NCI-H2029 (cell line): ENCODE measurements around the gene TBC1D14.

Experiments used
- DNase-seq: peaks from one replicate; lab custom pipeline; 2025; lab: John Stamatoyannopoulos, UW

TBC1D14 gene

DNA sequence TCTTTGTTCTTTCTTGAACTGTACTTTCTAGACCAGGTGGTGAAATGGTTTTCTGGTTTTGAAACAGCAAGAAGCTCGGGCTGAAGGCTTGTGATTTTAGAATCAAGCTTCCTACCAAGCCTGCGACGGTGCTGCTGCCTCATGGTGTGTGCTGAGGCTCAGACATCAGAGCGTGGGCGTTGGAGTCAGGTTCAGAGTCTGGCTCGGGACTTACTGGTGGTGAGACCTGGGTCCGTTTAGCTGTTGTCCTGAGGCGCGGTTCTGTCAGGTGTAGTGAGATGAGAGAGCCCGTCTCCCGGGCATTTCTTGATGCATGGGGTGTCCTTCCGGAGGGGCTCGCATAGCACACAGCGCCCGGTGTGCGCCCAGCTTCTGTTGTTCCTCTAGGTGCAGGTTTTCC, 113.9 kb downstream of the TBC1D14 start:
- no peak for DNase-seq

DNA sequence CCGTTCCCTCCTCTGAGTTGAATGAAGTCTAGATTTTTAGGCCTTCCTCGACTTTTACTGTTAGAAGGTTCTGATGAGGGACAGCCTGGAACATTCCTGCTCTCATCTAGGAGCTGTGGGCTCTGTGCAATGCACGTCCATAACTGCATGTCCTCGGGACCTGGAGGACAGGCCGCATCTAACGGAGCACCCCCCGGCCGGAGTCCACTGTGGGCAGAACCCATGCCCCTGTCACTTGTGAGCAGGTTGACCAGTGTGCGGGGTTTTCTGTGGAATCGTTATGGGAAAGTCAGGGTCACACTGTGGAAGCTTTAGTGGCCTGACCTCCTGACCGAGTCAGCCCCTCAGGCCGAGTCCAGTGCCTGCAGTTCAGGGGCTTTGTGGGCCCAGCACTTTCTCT, 114.3 kb downstream of the TBC1D14 start:
- DNase-seq, result no peak

DNA sequence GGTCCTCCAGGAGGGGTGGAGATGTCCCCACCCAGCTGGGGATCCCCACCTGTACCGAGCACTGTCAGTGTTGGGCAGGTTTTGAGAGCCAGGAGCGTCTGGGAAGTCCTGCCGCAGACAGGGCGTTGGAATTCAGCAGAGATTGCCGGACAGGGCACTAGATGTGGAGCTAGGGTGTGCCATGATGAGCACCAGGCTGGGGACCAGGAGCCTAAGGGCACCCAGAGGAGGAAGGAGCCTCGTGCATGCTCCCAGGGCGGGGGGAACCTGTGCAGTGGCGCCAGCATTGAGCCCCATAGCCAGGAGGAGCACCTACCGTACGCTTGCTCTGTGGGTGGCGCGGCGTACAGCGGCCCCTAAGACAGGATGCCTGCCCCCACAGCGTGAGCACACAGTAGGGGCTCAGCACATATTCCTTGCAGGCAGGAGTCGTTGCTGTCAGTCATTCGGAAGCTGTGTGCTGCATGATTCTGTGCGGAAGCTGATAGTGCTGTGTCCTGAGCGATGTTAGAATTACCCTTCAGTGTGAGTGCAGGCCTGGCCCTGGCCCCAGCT, 114.8 kb downstream of the TBC1D14 start:
- DNase-seq, result no peak

DNA sequence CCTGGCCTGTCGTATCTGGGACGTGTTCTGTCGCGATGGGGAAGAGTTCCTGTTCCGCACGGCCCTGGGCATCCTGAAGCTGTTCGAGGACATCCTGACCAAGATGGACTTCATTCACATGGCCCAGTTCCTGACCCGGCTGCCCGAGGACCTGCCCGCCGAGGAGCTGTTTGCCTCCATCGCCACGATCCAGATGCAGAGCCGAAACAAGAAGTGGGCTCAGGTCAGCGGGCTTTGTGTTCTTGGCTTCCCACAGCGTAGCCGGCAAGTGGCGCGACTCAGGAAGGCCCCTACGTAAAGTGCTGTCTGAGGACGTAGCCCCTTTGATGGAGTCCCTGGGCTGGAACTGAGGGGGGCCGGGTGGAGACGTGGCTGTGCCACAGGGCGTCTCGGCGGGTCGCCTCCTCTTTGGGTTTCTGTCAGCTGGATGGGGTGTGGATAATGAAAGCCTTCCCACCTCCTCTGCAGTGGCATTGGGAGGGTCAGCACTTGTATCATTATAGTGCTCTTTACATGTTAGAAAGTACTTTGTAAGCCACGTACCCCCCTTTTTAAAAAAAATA, 115.5 kb downstream of the TBC1D14 start:
- no peak for DNase-seq

DNA sequence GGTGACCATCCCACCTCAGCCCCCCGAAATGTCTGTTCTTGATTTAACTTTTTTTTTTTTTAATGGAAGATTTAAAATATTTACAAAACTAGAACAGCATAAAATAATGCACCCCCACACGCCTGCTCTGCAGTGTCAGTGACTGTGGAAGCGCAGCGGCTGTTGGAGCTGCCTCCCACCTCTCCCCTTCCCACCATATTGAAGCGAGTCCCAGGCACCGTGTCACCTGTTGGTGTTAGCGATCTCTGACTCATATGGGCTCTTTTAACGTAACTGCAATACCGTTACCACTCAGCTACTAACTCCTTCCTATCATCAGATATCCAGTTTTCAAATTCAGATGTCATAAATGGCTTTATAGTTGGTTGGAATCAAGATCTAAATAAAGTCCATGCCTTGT, 116.5 kb downstream of the TBC1D14 start:
- DNase-seq, result no peak

DNA sequence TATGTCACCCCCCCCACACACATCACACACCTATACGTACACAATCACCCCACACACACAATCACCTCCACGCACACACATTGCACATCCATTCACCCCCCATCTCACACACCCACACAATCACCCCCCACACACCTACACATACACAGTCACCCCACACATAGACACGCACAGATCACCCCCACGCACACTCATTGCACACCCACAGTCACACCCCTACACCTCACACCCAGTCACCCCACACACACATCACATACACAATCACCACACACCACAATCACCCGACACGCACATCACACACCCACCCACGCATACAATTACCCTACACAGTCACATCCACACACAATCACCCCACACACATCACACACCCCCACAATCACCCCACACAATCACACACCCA, 117.7 kb downstream of the TBC1D14 start:
- no peak for DNase-seq

DNA sequence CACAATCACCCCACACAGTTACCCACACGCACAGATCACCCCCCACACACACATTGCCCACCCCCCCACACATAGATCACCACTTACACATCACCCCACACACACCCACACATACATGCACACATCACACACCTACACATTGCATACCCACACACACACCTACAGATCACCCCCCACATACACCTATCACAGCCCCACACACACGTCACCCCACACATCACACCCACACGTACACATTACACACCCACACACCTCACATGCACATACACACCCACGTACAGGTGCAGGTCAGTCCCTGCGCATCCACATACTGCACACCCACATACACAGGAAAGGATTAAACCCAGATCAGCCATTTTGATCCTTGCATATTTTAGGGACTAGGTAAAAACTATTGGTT, 118.3 kb downstream of the TBC1D14 start:
- DNase-seq, result no peak

DNA sequence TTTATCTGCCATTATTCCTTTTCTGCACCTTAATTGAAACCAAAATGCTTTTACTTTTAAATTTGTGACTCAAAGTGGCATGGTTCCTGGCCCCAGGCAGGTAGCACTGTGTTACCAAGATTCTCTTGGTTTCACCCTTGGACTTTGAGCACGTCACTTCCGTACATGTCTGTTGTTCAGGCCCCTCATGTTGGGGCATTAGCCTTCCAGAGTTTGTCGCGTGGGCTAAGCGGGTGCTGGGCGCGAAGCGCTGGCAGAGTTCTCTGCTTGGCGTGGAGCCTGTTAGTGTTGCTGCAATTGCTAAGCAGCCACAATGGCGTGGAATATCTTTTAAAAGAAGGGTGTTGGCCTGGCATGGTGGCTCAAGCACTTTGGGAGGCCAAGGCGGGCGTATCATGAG, 119.6 kb downstream of the TBC1D14 start:
- DNase-seq, result no peak

DNA sequence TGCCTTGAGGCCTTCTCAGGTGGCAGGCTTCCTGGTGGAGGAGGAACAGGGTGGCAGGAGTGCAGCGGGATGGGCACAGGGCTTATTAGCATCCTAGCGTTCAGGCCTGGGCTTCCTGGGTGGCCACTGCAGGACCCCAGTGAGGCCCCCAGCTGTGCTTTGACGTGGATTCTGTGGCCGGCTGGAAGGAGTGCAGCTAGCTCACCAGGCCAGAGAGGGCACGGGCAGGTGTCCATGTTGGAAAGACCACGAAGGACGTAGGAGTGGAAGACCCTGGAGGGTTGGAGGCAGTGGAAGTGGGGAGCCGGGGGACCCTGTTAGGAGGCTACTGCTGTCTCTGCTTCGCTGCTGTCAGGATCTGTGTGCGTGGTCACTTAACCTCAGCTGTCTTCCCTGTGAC, 120.3 kb downstream of the TBC1D14 start:
- DNase-seq, result no peak

DNA sequence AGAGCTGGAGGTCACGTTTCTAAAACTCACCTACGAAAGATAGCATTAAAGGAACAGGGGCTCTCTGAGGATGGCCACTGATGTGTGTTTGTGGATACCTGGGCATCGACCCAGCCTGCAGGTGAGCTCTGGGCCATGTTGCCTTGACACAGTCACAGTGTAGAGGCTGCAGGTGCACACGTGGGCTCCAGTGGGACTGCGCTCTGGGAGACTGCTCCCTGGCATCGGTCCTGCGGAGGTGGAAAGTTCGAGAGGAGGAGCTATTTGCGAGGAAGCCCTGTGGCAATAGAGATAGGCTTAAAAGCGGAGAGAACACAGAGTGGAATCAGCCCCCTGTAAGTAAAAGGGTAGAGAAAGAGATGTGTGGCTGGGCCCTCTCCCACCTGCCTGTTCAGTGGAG, 121.2 kb downstream of the TBC1D14 start:
- no peak for DNase-seq

DNA sequence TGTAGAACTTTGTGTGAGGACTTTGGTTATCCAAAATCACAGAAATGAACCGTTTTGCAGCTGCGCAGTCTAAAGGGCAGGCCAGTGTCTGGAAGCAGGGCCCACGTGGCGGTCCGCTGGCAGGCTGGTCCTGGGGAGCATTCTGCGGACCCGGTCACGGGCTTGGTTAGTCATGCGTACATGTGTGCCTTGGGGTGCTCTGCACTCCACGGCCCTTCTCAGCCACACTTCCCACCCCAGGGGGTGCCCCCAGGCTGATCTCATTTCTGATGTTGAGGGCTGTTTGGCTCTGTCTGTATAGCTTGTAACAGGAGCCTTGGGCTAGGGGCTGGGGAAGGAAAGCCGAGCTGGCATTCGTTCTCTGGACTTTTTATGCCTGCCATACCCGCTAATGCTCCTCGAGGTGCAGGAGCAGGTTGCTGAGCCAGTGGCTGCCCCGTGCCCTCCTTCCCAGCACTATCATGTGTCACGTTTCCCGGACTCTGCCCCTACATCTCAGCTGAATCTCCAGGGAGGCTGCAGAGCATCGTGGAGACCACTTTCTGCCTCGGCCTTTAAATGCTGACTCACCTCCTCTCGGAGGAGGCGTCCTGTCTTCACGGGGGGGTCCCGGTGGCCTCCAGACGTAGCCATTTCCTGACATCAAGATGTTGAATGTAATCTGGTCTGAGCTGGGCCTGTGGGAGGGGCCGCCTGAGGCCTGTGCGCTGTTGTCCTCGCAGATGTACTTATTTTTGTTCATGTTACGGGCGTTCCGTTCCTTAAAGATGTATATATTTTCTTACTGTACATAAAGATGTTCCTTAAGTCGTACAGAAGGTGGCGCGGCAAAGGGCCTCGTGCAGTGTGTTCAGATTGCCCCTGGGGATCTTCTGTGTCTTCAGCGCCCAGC, 122.2 kb downstream of the TBC1D14 start:
- DNase-seq, result no peak

DNA sequence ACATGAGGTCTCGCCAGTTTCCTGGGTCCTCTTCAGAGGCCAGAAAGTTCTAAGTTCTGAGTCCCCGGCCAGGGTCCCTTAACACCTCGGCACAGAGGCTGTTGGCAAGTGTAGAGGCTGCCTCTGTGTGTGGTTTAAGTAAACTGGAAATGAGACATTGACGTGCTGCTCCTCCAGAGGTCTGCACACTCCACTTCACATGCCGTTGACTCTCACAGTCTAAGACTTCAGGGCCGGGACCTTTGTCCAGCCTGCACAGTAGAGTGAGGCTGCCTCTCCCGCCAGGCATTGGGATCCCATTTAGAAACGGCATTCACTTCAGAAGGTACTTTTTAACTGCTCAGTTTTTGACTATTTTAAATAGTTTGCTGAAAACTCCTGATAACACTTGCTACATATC, 123.0 kb downstream of the TBC1D14 start:
- DNase-seq, result no peak

DNA sequence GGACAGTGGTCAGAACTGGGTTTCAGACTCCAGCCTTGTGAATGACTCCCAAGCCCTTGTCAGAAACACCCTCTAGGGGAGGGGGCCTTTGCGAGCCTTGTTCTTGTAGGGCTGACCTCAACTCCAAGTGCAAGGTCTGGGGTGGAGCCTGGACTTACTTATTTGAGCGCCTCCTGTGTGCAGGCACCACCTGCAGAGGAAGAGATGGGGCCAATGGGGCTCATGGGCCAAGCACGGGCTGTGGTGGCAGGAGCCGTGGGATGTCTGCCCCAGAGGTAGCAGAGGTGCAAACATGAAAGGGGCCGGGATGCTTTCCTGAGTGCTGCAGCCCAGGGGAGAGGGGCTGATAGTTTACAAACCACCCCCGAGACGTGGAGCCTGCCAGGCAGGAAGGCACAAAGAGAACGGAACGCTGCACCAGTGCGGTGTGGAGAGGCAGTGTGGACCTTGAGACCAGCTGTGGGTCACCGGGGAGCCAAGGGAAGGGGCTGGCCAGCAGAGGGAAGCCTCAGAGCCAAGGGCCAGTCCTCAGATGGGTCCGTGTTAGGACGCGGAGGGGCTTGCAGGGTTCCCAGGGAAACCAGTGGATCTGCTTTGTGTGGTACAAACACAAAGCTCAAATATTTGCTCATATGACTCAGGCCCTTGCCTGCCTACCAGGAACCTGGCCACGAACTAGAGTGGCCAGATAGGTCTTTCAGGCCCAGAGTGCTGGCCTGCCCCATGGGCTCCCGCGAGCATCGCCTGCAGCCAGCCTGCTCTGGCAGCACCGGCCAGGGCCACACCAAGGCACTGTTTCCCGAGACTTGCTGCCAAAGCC, 124.8 kb downstream of the TBC1D14 start:
- peak; percentile 72 for DNase-seq

DNA sequence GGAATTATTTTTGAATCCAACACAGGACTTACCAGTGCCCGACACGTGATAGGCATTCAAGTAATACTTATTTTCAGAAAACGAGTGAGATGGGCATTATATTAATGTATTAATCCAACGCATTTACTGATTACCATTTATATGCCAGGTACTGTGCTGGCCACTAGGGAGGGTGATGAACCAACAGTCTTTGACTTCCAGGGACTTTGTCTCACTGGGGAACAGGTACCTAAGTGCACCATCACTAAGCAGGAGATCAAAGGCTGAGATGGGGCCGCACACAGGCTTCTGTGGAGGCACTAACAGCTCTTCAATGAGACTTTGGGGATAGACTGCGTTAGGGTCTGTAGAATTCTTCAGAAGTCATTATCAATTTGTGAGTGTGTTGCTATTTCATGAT, 127.8 kb downstream of the TBC1D14 start:
- DNase-seq, result no peak

DNA sequence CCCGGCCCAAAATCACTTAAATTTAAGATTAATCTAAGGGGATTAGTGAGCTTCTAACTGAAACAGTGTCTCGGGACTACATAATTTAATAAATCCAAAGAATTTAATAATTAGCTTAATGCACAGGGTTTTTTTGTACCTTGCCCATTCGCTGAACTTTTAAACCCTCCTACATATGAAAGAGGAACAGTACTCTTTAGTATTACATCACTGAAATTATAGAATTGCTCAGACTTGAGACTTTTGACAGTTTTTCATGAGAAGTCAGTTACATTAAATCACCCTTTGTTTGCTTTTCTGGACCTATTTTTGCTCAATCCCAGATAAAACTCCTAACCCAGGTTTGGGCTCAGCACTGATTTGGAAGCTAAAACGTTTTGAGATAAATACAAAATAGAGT, 131.1 kb downstream of the TBC1D14 start:
- DNase-seq, result no peak

DNA sequence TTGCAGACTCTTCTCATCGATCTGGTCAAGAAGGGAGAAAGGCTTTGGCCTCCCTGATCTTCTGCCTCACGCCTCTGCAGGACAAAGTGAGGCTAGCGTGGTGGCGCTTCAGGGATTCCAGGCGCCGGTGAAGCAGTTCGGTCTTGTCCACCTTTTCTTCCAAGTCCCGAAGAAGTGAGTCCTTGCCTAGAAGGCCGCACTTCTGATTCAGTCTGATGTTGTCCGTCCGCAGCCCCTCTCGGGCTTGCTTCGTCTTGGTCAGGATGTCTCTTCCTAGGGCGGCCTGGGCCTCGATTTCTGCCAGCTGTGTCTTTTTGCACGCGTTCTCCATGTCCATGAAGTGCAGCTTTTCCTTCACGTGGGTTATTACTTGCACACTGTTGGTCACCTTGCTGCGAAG, 131.6 kb downstream of the TBC1D14 start:
- DNase-seq, result no peak

DNA sequence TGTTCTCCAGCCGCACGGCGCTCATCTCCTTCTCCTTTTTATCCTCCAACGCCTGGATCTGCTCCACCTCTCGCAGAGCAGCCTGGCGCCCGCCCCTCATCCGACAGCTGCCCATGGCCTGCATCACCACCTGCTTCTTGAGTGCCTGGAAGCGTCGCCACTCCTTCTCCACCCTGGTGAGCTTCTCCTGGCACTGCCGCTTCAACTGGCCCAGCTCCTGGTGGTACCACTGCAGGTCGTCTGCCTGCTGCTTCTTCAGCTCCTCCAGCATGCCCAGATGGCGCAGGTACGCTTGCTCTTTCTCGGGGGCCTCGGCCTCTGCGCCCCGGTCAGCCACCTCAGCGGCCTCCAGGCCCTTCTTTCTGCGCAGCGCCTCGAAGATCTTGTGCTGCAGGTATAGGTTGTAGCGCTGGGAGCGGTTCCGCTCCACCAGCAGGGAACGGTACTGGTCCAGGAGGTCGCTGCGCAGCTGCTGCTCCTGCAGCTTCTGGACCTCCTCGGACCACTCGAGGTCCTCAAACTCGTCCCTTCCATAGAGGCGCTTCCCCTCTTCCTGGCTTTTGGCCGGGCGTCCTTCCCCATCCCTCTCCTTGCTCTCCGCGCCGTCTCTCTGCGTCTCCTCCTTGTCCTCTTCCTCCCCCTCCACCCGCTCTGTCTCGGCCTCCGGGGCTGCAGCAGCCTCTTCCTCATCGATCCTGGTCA, 132.3 kb downstream of the TBC1D14 start:
- peak; percentile 19 for DNase-seq

DNA sequence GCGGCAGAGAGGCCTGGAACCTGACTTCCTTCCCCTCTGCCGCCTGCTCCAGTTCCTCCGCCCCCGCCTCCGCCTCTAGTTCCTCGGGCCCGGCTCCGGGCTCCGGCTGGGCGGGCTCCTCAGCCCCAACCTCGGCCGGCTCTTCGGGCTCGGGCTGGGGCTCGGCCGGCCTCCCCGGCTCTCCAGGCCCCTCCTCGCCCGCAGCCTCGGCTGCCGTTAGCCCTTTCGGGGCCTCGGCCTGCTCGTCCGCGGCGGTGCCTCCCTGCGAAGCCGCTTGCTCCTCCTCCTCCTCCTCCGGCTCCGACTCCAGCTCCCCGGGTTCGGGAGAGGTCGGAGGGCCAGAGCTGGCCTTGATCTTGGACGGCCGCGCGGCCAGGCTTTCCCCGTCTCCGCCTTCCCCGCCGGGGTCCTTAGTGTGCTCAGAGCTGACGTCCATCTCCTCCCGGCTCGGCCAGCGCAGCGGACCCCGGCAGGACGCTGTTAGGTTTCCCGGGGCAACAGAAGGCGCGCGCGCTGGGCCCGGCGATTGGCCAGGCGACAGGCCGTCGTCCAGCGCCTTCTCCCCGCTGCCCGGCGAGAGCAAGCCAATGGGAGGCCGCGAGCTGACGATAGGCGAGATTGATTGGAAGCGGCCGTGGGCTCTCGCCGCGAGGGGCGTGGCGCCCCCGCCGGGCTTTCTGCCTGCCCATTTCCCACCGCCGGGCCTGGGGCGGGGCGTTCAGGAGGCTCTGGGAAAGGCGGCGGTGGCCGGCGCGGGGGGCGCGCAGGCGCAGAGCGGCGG, 133.1 kb downstream of the TBC1D14 start:
- peak; percentile 96 for DNase-seq

DNA sequence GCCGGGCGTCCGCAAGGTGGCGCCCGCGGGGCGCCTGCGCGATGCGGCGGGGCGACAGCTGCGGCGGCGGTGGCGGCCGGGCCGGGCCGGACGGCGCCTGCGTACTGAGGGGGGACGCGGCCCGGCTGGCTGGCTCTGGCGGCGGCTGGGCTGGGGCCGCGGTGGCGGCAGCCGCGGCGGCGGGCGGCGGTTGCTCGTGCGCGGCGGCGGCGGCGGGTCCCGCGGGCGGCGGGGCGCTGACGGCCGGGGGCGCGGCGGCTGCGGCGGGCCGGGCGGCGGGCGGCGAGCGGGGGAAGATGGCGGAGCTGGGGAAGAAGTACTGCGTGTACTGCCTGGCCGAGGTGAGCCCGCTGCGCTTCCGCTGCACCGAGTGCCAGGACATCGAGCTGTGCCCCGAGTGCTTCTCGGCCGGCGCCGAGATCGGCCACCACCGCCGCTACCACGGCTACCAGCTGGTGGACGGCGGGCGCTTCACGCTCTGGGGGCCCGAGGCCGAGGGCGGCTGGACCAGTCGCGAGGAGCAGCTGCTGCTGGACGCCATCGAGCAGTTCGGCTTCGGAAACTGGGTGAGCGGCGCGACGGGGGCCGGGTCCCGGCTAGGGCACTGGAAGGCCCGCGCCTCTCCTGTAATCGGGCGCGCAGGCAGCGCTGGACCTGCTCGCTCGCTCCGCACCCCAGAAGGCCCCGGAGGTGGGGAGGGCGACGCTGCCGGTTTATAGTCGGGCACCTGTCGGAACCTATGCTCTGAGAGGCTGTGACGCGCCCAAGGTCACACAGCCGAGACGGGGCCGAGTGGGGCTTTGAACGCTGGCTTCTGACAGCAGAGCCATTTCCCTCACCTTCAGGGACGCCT, 133.9 kb downstream of the TBC1D14 start, which contains the start of gene TADA2B:
Gene TADA2B (plus strand): TSS at position 89 of the 853 bp plus-strand sequence. CDS start 208 bp downstream, at position 297.
- DNase-seq, result peak; percentile 12
